ENCODE results near the gene SMR3A. TPM values are rescaled to one million over a fixed set of nuclear protein-coding genes. Genes with fewer than 3 reads are reported as not detected.

Gene SMR3A
- total RNA-seq, 1 experiment from 2014 or later, result not detected

DNA sequence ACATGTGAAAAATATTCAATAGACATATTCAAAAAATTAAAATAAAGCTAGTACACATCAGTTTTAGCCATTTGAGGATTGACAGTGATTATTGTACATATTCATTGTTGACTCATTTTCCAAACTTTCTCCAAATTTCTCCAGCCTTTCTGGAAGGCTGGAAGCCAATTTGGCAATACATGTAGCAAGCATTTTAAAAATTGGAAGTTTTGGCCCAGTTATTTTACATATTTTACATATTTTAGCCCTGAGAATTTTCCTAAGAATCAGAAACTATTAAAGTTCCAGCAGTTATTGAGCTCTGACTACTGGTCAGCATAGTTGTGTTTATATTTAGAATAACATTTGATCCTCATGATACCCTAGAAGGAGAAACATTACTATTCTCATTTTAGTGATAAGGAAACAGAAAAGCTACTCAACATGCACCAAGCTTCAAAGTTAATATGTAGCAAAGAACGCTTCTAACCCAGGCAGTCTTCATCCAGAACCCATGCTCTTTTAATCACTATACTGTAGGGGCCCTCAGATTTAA is 22.6 kb upstream of the SMR3A start:
- in situ Hi-C loops (cut with HindIII; ENCODE audit: low pct_unique_long_range_greater_than_20kb, low sequenced_read_pairs), result no loop called here
- ATAC-seq, result no peak

DNA sequence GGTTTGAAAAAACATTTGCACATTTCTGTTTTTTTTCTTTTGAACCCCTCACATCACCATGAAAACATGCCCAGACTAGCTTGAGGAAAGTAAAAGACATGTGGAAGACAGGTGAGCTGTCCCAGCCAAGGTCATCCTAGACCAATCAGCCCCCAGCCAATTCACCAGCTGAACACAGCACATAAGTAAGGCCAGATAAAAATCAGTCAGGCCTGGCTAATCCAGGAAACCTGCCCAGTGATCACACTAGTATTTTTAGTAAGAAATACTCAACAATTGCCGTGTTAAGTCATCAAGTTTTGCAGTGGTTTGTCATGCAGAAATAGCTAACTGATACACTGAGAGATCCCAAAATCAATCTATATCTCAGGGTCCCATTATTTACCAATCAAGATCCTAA is 4.4 kb upstream of the SMR3A start:
- intact Hi-C loops (cut with micrococcal nuclease; ENCODE audit: unreplicated experiment), result no loop called here
- no peak for ATAC-seq
- ChIA-PET CTCF (no interaction called here), POLR2A (no interaction called here)
- Histone ChIP-seq H3K4me3 (ENCODE audit: low read depth in 2 of 2, low read length in 2 of 2) (no peak overlapping the region), H3K4me1 (ENCODE audit: control insufficient read depth, insufficient read depth, low read length) (no peaks in the 10 kb centered on the region), H3K27ac (ENCODE audit: low read length) (no peak overlapping the region), H3K9me3 (ENCODE audit: control insufficient read depth, insufficient read depth, low read depth, low read length) (no peaks in the 10 kb centered on the region), H3K36me3 (ENCODE audit: control insufficient read depth, insufficient read depth, low read length) (no peaks in the 10 kb centered on the region), H3K27me3 (ENCODE audit: control insufficient read depth, insufficient read depth, low read length) (no peaks in the 10 kb centered on the region)
- in situ Hi-C loops (cut with HindIII; ENCODE audit: low pct_unique_long_range_greater_than_20kb, low sequenced_read_pairs), result no loop called here
- no peak for TF ChIP-seq POLR2AphosphoS5 (IDR thresholded peaks at IDR 0.05; ENCODE audit: low read depth, low read length)
- TF ChIP-seq, protein P1, sequence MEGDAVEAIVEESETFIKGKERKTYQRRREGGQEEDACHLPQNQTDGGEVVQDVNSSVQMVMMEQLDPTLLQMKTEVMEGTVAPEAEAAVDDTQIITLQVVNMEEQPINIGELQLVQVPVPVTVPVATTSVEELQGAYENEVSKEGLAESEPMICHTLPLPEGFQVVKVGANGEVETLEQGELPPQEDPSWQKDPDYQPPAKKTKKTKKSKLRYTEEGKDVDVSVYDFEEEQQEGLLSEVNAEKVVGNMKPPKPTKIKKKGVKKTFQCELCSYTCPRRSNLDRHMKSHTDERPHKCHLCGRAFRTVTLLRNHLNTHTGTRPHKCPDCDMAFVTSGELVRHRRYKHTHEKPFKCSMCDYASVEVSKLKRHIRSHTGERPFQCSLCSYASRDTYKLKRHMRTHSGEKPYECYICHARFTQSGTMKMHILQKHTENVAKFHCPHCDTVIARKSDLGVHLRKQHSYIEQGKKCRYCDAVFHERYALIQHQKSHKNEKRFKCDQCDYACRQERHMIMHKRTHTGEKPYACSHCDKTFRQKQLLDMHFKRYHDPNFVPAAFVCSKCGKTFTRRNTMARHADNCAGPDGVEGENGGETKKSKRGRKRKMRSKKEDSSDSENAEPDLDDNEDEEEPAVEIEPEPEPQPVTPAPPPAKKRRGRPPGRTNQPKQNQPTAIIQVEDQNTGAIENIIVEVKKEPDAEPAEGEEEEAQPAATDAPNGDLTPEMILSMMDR (IDR thresholded peaks at IDR 0.05), result no peak
- TF ChIP-seq, protein P2, sequence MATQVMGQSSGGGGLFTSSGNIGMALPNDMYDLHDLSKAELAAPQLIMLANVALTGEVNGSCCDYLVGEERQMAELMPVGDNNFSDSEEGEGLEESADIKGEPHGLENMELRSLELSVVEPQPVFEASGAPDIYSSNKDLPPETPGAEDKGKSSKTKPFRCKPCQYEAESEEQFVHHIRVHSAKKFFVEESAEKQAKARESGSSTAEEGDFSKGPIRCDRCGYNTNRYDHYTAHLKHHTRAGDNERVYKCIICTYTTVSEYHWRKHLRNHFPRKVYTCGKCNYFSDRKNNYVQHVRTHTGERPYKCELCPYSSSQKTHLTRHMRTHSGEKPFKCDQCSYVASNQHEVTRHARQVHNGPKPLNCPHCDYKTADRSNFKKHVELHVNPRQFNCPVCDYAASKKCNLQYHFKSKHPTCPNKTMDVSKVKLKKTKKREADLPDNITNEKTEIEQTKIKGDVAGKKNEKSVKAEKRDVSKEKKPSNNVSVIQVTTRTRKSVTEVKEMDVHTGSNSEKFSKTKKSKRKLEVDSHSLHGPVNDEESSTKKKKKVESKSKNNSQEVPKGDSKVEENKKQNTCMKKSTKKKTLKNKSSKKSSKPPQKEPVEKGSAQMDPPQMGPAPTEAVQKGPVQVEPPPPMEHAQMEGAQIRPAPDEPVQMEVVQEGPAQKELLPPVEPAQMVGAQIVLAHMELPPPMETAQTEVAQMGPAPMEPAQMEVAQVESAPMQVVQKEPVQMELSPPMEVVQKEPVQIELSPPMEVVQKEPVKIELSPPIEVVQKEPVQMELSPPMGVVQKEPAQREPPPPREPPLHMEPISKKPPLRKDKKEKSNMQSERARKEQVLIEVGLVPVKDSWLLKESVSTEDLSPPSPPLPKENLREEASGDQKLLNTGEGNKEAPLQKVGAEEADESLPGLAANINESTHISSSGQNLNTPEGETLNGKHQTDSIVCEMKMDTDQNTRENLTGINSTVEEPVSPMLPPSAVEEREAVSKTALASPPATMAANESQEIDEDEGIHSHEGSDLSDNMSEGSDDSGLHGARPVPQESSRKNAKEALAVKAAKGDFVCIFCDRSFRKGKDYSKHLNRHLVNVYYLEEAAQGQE (IDR thresholded peaks at IDR 0.05; ENCODE audit: insufficient read depth in 1 of 2, low read depth in 2 of 2, low read length in 1 of 2), result no peak
- TF ChIP-seq TCF7L2 (IDR thresholded peaks at IDR 0.05; ENCODE audit: low read depth, low read length), result no peak
- TF ChIP-seq SIN3A (IDR thresholded peaks at IDR 0.05; ENCODE audit: borderline replicate concordance, insufficient read depth, low read depth, low read length), result no peak
- no peak for DNase-seq (ENCODE audit: low read depth, low spot score)
- no TSS peak for BruUV-seq (replicated peaks)

More for the DNA sequence above, 22.6 kb upstream of the SMR3A start:
- Histone ChIP-seq H3K27ac (ENCODE audit: low read length) (no peak overlapping the region), H3K9me3 (ENCODE audit: control insufficient read depth, insufficient read depth, low read depth, low read length) (no peaks in the 10 kb centered on the region), H3K36me3 (ENCODE audit: control insufficient read depth, insufficient read depth, low read length) (no peaks in the 10 kb centered on the region), H3K27me3 (ENCODE audit: control insufficient read depth, insufficient read depth, low read length) (no peaks in the 10 kb centered on the region), H3K4me3 (ENCODE audit: low read depth in 2 of 2, low read length in 2 of 2) (no peak overlapping the region), H3K4me1 (ENCODE audit: control insufficient read depth, insufficient read depth, low read length) (no peaks in the 10 kb centered on the region)
- BruUV-seq (replicated peaks), result no TSS peak
- intact Hi-C loops (cut with micrococcal nuclease; ENCODE audit: unreplicated experiment), result no loop called here
- ChIA-PET CTCF (no interaction called here), POLR2A (no interaction called here)
- no peak for DNase-seq (ENCODE audit: low read depth, low spot score)
- TF ChIP-seq, protein P2 (IDR thresholded peaks at IDR 0.05; ENCODE audit: insufficient read depth in 1 of 2, low read depth in 2 of 2, low read length in 1 of 2), result no peak

Data from Panc1 (cell line).